Amniotic stem cell (primary cell): Measurements from ENCODE around the gene PHF5A.
"Not testable (repeated sequence)": the region's sequence is repeated elsewhere in the genome, so short reads cannot be mapped to it uniquely, and the experiment has no call there.

Experiments used
- DNase-seq: peaks from one replicate; lab custom pipeline; 2025; lab: John Stamatoyannopoulos, UW

The PHF5A gene

DNA sequence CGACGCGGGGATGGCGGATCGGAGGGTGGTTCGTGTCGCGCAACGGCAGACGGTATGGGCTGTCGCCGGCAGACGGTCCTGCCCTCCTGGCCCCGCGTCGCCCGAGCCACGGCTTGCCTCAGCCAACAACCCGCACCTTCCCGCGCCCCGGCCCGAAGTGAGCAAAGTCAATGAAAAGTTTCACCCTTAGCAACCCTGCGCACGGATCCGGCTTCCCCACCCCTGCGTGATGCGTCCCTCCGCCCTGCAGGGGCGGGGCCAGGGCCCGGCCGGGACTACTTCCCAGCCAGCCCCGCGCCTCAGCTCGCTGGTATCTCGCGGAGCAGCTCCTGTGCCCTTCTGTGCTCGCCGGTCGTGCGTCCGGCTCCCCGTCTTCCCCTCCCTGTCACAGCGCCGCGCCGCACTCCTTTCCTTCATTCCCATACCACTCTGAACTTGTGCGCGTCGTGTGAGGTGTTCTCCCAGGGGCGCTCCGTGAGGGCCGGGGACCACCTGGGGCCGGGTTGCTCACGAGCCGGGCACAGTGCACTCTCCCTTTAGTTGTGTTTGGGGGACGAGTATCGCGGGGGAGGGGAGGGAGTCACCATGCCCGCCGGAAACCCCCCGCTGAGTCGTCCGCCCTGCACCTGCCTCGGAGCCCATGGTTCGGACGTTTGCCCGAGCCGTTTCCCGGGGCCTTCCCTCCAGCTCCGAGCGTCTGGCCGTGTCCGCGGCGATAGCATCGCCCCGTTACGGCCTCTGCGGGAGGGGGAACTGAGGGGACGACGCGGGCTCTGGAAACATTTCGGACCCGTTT lies 21.7 kb downstream of the PHF5A start, which contains the start of gene TOB2:
Gene TOB2, minus strand, starts transcription at position 163 of the 796 bp plus-strand sequence. CDS start 9,456 bp downstream, outside the sequence.
- DNase-seq: peak; percentile 89

DNA sequence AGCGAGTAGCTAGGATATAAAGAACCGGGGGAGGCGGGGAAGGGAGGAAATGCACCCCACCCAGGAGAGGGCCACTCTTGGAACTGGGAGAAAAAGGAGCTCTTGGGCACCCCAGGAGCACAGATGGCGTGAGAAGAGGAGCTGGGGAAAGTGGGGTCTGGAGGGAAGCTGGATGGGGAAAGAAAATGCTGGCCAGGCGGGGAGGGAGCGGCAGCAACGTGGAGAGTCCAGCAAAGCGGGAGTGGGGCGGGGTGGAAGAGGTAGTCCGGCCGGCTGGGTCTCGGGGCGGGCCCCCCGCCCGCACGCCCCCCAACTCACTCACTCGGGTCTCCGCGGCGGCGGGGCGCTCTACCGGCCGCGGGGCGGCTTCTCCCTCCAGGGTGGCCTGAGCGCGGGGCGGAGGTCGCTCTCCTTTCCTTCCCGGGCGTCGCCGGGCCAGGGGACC lies 22.4 kb downstream of the PHF5A start:
- DNase-seq: no peak

DNA sequence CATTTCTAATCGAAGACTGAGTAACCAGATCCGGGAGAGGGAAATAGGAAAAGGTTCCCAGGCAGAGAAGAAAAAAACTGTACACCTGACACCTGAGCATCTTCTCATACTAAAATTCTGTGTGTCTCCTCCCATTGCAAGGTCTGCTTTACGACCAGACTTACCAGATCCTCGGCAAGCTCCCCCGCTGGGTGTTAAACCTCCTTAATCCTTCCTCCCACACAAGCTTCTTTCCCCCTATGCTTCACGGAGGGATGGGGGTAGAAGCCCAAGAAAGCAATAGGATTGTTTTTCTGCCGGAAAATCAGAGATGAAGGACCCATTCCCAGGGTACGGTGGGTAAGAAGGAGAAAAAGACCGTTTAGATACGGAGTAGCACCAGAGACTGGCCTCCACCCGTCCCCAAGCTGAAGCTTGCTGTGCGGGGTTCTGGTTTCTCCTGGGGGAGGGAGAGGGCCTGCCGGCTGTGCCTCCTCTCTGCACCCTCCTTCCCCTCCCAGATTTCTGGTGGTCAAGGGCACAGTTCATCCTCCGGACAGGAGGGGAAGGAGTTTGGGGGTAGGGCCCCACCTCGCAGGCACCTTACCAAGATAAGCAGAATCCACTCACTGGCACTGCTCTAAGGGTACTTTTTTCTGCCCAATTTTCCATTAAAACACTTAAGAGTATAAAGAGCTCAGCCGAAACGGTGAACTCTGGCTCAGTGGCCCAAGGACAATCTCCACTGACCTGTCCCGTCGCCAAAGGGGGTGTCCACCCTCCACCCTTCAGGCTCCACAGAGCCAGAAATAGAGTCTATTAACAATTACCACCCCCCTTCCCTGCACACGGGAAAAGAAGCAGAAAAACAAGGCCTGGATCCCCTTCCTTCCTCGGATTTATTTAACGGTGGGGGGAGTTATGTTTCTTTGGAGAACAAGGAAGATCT lies 23.1 kb downstream of the PHF5A start:
- DNase-seq: no peak

DNA sequence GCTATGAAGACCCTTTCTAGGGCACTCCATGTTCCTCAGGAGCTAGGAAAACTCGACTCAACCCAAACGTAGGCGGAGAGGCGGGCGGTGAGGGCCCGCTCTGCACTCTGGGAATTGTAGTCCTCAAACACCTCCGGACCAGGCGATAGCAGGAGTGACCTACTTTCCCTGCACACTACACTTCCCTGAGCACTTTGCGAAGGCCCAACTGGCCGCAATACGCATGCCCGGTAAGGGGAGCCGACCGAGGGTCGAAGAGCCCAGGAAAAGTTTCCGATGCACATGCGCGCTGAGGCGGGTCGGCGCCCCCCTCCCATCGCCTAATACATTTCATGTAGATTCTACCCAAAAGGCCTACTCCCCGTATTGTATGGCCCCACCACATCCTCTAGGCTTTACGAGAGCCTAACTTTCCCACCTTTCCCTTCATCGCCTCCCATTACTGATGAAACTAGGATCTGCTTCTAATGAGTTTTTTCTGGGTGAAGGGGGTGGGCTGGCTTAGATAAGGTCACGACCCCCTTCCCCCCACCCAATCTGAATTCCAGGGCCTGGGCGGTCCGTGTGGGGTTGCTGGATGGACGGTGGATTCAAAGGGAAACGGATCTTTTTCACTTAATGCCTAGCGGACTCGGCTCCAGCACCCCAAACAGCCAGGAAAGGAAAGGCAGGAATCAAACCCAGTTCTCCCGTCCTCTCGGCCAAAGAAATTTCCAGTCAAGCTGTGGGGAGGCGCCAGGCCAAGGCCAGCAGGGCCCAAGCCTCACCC lies 23.9 kb downstream of the PHF5A start:
- peak; percentile 84 for DNase-seq

DNA sequence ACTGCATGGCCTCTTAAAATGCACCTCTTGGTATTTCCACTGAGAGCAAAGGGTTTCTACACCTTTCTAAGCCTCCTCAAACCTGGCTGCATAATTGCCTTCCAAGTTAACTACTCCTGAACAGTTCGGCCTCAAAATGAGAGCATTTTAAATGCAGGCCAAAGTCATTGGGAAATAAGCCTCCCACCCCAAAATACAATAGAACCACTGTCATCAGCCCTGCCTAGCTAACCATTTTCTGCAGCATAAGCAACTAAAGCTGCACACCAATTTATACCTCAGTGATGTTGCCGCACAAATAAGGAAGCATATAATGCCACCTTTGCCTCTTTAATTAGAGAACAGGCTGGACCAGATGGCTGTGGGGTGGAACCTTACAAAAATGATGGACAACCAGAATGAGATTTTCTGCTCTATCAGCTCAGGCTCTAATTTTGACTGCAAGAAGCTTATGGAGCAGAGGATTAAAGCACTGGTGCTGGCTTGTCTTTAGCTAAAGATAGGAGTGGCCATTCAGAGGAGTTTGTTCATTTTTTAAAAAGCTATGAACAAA lies 26.2 kb downstream of the PHF5A start:
- no peak for DNase-seq

DNA sequence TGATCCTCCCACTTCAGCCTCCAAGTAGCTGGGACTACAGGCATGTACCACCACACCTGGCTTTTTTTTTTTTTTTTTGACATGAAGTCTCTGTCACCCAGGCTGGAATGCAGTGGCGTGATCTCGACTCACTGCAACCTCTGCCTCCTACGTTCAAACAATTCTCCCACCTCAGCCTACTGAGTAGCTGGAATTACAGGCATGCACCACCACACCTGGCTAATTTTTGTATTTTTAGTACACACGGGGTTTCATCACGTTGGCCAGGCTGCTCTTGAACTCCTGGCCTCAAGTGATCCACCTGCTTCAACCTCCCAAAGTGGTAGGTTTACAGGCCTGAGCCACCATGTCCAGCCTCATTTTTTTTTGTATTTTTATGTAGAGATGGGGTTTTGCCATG lies 28.0 kb downstream of the PHF5A start:
- DNase-seq: not testable (repeated sequence)

DNA sequence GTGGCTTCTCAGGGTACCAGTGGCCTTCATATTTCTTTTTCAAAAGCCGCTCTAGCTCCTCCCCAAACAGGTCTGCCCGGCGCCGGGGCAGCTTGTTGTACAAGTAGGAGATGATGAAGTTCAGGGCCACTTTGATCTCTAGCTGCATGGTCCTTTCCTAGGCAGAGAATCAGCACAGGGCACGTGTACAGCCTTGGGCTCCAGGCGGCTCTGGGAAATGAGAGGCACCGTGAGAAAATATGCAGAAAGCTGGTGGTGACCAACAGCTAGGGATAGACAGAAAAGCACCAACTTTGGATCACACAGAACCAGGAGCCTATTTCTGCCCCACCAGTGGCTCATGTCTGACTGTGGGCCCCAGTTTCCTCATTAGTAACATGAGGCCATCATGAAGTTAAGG lies 31.3 kb downstream of the PHF5A start:
- no peak for DNase-seq

DNA sequence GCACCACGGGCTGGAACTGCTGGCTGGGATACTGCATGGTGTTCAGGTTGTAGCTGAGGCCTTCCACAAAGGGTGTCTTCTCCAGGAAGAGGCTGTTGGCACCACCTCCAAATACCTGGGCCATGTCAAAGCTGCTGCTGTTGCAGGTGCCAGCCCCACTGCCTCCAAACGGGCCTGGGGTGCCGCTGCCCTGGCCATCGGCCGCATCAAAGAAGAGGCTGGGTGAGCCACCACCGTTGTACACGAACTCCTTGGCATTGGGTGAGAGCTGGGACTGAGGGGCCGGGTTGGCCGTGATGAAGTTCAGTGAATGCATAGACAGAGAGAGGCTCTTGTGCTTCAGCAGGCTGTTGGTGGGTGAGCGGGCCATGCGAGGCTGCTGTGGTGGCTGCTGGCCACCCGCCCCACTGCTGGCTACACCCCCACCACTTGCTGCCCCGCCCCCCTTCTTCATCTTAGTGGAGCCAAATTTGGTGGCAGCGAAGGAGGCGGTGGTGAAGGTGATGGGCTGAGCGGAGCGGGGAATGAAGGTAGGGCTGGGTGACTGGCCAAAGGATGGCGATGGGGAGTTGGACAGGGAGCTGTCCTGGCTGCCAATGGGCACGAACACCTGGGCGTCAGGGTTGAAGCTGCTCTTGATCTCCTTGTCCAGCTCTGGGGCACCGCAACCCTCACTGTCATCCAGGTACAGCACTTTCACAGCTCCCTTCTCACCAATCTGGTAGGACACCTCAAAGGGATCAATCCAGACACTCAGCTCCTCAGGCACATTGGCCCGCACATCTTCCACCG lies 32.0 kb downstream of the PHF5A start:
- DNase-seq: no peak

DNA sequence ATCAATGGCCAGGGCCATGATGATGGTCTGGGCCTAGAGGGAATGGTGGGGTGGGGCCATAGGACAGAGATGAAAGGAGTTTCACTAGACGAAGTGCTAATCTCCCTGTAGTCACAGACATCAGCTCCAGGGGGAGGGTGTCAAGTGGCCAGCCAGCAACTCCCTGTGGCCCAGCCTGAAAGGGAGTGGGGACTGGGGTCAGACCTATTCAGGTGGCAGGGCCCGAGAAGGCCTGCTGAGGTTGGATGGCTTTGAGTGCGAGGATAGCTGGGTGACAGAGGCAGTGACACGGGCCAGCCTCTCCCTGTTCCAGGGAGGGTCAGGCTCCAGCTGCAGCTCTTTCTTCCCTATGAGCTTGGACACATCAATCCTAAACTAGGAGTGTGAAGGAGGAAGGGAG lies 32.9 kb downstream of the PHF5A start:
- DNase-seq: no peak

DNA sequence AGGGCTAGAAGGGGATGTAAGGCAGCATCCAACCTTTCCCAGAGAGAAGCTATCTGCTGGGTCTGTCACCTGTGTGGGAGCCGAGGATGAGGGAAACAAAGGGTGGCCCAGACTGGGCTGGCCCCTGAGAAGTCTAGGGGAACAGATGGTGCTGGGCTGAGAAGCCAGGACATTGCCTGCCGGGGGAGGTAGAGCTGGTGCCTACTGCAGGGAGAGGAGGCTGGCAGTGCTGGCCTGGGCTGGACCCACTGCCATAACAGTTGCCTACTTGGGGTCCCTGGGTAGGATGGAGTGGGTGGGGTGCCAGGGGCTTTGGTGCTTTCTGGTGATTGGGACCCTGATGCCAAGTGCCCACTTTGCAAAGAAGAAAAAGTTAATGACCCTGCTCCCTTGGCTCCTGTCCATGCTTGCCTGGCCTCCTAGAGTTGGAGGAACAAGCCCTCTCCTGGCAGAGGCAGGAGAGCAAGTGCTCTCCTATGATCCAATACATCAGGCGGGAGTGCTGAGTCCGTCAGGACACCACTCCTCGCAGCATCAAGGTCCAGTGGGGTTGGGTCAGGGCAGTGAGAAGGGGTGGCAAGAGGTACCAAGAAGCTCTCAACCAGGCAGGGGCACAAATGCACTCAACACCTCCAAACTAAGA lies 34.0 kb downstream of the PHF5A start:
- not testable (repeated sequence) for DNase-seq

DNA sequence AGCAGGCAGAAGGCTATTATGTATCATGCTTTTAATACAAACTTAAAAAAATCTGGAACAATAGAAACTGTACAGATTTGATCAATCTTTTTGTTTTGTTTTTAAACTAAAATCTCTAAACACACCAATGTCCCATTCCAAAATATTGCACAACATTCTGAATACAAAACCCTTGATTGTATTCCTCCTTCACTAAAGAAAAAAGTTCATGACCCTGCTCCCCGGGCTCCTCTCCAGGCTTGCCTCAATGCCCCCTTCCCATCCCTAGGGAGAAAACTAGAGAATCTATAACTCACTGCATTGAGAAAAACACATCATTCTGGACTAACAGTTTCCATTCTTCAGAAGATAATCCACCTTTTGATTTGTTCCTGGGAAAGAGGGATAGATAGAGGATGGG lies 35.0 kb downstream of the PHF5A start:
- not testable (repeated sequence) for DNase-seq

DNA sequence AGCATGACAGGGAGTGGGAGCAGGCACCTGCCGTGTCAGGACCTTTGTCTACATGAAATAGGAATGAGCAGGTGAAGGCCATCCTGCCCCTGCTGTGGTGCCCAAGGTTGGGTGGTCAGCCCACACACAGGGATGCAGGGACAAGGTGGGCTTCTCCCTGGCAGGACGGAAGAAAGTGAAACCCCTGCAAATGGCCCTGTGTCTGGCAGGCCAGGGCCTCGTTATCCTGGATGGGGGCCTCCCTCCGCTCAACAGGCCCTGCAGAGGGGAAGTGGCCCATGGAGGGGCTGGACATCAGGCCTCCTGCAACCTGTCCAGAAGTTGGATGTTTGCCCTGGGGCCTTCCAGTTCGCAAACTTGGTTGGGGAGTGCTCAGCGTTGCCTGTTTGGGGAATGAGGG lies 36.8 kb downstream of the PHF5A start:
- no peak for DNase-seq

DNA sequence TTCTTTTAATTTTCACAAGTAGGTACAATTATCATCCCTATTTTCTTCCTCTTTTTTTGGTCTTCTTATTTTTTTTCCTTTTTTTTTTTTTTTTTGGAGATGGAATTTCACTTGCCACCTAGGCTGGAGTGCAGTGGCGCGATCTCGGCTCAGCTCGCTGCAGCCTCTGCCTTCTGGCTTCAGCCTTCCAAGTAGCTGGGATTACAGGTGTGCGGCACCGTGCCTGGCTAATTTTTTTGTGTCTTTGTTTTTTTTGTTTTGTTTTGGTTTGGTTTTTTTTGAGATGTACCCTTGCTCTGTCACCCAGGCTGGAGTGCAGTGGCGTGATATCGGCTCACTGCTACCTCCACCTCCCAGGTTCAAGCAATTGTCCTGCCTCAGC lies 38.5 kb downstream of the PHF5A start:
- DNase-seq: no peak

DNA sequence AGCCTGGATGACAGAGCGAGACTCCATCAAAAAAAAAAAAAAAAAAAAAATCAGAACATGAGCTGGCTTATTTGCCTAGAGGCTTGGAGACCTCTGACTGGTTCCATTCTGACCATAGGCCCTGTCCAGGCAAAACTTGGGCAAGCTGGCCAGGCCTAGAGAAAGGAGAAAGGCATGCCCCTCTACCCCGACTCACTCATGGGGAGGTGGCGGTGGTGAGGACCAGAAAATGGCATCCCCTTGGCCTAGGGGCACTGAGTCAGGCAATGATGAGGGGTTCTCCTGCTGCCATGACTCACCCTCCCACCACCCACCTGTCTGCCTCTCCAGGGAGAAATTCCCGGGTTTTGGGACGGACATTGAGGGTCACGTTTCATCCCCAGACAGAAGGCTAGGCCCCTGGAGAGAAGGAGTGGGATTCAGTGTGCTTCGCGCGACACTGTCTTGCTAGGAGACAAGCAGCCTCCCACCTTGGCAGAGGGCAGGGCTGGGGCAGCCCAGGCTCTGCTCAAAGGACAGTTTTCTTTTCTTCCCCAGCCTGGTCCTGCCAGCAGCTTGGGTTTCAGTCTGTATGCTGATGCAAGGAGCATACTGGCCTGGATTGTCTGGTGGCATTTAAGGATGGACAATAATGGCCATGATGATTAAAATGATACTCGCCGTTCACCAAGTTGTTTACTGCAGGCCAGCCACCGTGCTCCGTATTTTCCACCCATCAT lies 39.1 kb downstream of the PHF5A start:
- no peak for DNase-seq

DNA sequence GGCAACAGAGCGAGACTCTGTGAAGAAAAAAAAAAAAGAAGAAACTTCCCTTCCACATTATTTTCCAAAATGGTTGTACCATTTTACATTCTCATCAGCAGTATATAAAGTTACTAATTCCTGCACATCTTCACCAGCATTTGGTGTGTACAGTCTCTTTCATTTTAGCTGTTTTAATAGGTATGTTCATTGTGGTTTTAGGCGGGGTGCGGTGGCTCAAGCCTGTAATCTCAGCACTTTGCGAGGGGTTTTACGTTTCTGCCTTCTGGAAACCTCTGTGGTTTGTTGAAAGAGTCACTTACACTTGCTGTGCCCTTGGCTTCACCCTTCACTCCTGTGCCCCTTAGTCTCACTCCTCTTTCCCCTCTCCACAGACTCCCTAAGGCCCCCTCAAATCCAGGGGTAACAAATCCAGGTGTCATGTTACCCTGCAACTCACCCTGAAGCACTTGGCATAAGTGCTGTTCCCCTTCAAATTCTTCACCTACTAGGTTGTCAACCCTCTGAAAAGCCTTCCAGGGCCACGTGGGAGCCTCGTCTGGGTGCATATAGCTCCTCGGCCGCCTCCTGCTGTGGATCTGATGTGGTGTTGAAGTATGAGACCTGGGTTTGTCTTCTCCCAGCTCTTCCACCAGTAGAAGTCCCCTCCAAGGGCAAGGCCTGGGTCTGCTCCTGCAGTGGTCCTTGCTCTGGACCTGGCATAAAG lies 42.7 kb downstream of the PHF5A start:
- DNase-seq: no peak

DNA sequence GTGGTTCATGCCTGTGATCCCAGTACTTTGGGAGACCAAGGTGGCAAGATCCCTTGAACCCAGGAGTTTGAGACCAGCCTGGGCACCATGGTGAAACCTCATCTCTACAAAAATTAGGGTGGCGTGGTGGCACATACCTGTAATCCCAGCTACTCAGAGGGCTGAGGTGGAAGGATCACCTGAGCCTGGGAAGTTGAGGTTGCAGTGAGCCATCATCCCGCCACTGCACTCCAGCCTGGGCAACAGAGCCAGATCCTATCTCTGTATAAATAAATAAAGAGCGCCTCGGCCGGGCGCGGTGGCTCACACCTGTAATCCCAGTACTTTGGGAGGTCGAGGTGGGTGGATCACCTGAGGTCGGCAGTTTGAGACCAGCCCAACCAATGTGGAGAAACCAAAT lies 49.8 kb downstream of the PHF5A start:
- no peak for DNase-seq

DNA sequence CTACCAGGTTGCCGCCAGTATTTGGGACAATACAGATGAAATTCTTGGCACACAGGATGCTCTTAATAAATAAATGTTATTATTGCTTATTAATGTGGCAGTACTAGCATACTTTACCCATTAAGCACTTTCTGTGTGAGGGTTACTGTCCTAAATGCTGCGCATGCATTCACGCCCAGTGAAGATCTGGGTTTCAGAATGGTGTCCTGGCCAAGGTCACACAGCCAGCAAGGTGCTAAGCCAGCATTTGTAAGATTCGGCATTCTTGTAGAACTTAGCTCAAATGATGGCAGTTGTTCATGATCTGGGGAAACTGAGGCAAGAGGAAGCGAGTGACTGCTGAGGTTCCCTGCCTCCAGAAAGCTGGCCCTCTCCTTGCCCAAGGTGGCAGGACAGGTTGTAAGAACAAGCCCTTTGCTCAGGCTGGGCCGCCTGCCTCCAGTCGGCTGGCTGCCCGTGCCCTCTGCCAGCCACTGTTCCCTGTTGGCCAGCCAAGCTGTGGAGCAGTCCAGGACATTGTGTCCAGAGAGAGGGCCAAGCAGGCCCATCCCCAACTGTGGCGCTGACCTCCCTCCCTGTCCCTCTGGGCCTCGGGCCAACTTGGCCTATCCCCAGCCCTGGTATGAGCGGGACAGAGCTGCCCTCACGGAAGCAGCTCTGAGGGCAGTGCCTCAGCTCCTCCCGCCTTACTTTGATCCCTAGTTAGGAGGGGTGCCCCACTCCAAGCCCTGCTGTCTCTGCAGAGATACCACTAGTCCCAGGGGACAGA lies 50.7 kb downstream of the PHF5A start:
- no peak for DNase-seq

DNA sequence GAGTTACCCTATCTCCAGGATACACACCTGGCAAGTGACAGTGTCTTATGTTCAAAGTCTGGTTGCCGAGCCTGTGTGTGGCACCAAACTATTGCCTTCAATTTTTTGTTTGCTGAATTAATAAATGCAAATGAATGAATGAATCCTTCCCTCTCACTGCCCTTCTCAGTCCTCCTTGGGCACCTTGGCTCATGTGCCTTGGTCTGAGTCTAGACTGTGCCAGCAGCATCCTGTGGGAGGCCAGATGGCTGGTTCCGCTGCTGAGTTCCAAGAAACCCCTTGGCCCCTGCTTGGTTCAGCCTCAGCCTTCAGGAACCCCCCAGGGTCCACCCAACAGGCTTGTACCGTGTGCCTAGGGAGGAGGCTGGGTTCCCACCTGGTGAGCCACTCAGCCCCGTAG lies 52.9 kb downstream of the PHF5A start:
- no peak for DNase-seq
